Central memory CD4-positive, alpha-beta T cell (primary cell): ENCODE results near the gene CHST15.

Experiments
- DNase-seq: peaks from one replicate; pipeline ENCODE4 v3.0.0; 2022

The CHST15 gene

GRCh38 chr10:124007773-124008145 lies 85.6 kb downstream of the CHST15 start:
- DNase-seq = no peak

GRCh38 chr10:124007102-124007772 lies 86.2 kb downstream of the CHST15 start:
- DNase-seq = no peak

- no peak for DNase-seq
Observed at GRCh38 chr10:124006526-124006925, 86.9 kb downstream of the CHST15 start.

GRCh38 chr10:124005991-124006392 lies 87.4 kb downstream of the CHST15 start:
- no peak for DNase-seq

GRCh38 chr10:124005091-124005490 lies 88.3 kb downstream of the CHST15 start:
- DNase-seq = no peak

- DNase-seq = no peak
Observed at GRCh38 chr10:124004663-124005004, 88.8 kb downstream of the CHST15 start.

- no peak for DNase-seq
Observed at GRCh38 chr10:124003871-124004662, 89.3 kb downstream of the CHST15 start.

GRCh38 chr10:124003481-124003870 lies 89.9 kb downstream of the CHST15 start:
- no peak for DNase-seq

GRCh38 chr10:124003070-124003419 lies 90.4 kb downstream of the CHST15 start:
- DNase-seq = no peak

- DNase-seq = no peak
Observed at GRCh38 chr10:124002391-124003069, 90.9 kb downstream of the CHST15 start.

GRCh38 chr10:124001391-124002148 lies 91.8 kb downstream of the CHST15 start:
- DNase-seq = no peak

GRCh38 chr10:124000792-124001201 lies 92.6 kb downstream of the CHST15 start:
- no peak for DNase-seq

GRCh38 chr10:123999956-124000615 lies 93.3 kb downstream of the CHST15 start:
- no peak for DNase-seq

- DNase-seq = no peak
Observed at GRCh38 chr10:123999261-123999660, 94.1 kb downstream of the CHST15 start.

- no peak for DNase-seq
Observed at GRCh38 chr10:123998197-123999141, 94.9 kb downstream of the CHST15 start.

- no peak for DNase-seq
Observed at GRCh38 chr10:123997486-123998196, 95.8 kb downstream of the CHST15 start.

- no peak for DNase-seq
Observed at GRCh38 chr10:123997013-123997412, 96.4 kb downstream of the CHST15 start.

GRCh38 chr10:123996302-123996701 lies 97.1 kb downstream of the CHST15 start:
- no peak for DNase-seq

GRCh38 chr10:123995461-123996131 lies 97.8 kb downstream of the CHST15 start:
- DNase-seq = no peak

GRCh38 chr10:123995082-123995460 lies 98.3 kb downstream of the CHST15 start:
- DNase-seq = no peak
